GM23248 (cell line): ENCODE measurements around the gene ZNF816. TPM values are rescaled to one million over a fixed set of nuclear protein-coding genes. Genes with fewer than 3 reads are reported as not detected.
"Not testable (repeated sequence)": the region's sequence is repeated elsewhere in the genome, so short reads cannot be mapped to it uniquely, and the experiment has no call there.

Source experiments
- DNase-seq: peaks from one replicate; pipeline ENCODE4 v3.0.0-alpha.2; 2015
- H2AFZ ChIP-seq: fragments of 200-600 bp; sonication (generic); 2 replicates; pipeline ENCODE4 v1.6.1; 2016; ENCODE audit warnings: antibody characterized with exemption
- H3F3A ChIP-seq: fragments of 200-600 bp; sonication (generic); 2 replicates; pipeline ENCODE4 v1.6.1; 2016; ENCODE audit warnings: mild to moderate bottlenecking, antibody characterized with exemption, mixed run types; ENCODE audit not compliant: insufficient read depth
- H3K27ac ChIP-seq: fragments of 200-600 bp; sonication (generic); 2 replicates; pipeline ENCODE4 v1.5.1; 2016; ENCODE audit warnings: mild to moderate bottlenecking
- H3K27me3 ChIP-seq: fragments of 200-600 bp; sonication (generic); replicated peaks from 2 replicates; pipeline ENCODE4 v1.6.1; 2016; ENCODE audit warnings: mild to moderate bottlenecking; ENCODE audit not compliant: insufficient read depth
- H3K36me3 ChIP-seq: fragments of 200-600 bp; sonication (generic); 2 replicates; pipeline ENCODE4 v1.6.1; 2016; ENCODE audit warnings: low read depth, mild to moderate bottlenecking
- H3K4me1 ChIP-seq: fragments of 200-600 bp; sonication (generic); 2 replicates; pipeline ENCODE4 v1.6.1; 2016; ENCODE audit warnings: mild to moderate bottlenecking; ENCODE audit not compliant: insufficient read depth
- H3K4me2 ChIP-seq: fragments of 200-600 bp; sonication (generic); one replicate; pipeline ENCODE4 v1.6.1; 2016; ENCODE audit warnings: mild to moderate bottlenecking; ENCODE audit not compliant: unreplicated experiment
- H3K4me3 ChIP-seq: fragments of 200-600 bp; sonication (generic); 2 replicates; pipeline ENCODE4 v1.5.1; 2016; ENCODE audit warnings: mild to moderate bottlenecking
- H3K79me2 ChIP-seq: fragments of 200-600 bp; sonication (generic); 2 replicates; pipeline ENCODE4 v1.6.1; 2016; ENCODE audit warnings: mild to moderate bottlenecking; ENCODE audit not compliant: insufficient read depth
- H3K9ac ChIP-seq: fragments of 200-600 bp; sonication (generic); 2 replicates; pipeline ENCODE4 v1.6.1; 2016; ENCODE audit warnings: mild to moderate bottlenecking
- H3K9me2 ChIP-seq: fragments of 200-600 bp; sonication (generic); 2 replicates; pipeline ENCODE4 v1.6.1; 2016; ENCODE audit warnings: mixed run types, mild to moderate bottlenecking, moderate library complexity; ENCODE audit not compliant: insufficient read depth
- H3K9me3 ChIP-seq: fragments of 200-600 bp; sonication (generic); one replicate; pipeline ENCODE4 v1.6.1; 2017; ENCODE audit warnings: low read depth
- H4K20me1 ChIP-seq: fragments of 200-600 bp; sonication (generic); 2 replicates; pipeline ENCODE4 v1.6.0; 2016; ENCODE audit not compliant: insufficient read depth
- EZH2 ChIP-seq: fragments of 200-600 bp; sonication (generic); IDR thresholded peaks from 2 replicates; pipeline ENCODE4 v1.6.1; 2018; ENCODE audit warnings: antibody characterized with exemption, mild to moderate bottlenecking; ENCODE audit not compliant: insufficient read depth, poor library complexity, severe bottlenecking
- EZH2phosphoT487 ChIP-seq: fragments of 200-600 bp; sonication (generic); IDR thresholded peaks from 2 replicates; pipeline ENCODE4 v1.6.1; 2018; ENCODE audit warnings: antibody characterized with exemption, moderate library complexity, mild to moderate bottlenecking, low read depth; ENCODE audit not compliant: insufficient read depth
- WGBS, 2 experiments: methylation state at CpG; one replicate each; pipeline ENCODE4 v1.1.6; 2015 to 2017; ENCODE audit warnings: low lambda C conversion rate in 2 of 2, low coverage in 1 of 2; ENCODE audit errors: missing lambda C conversion rate in 2 of 2; 5-methylcytosine and 5-hydroxymethylcytosine counted together
- in situ Hi-C: fragments of 300-500 bp; cut with MboI; formaldehyde crosslinking; loops from 2 replicates; pipeline ENCODE4 v1.15.0; 2020
- polyA plus RNA-seq: library from polyadenylated mRNA; unstranded; fragments of >200 nt; fragmentation: Nextera tagmentation; extraction: Ambion mirVana; gene quantifications from 2 replicates; pipeline ENCODE4 v1.2.1, GENCODE V29; 2016
- total RNA-seq: library from RNA; depleted of rRNA; stranded (reverse); fragments of >200 nt; shearing (Covaris generic); gene quantifications from 2 replicates; pipeline ENCODE4 v1.2.3, GENCODE V29; 2014

ZNF816 gene
- total and polyA plus RNA-seq, 2 experiments from 2014 or later, result 3.0 to 4.3 TPM

DNA sequence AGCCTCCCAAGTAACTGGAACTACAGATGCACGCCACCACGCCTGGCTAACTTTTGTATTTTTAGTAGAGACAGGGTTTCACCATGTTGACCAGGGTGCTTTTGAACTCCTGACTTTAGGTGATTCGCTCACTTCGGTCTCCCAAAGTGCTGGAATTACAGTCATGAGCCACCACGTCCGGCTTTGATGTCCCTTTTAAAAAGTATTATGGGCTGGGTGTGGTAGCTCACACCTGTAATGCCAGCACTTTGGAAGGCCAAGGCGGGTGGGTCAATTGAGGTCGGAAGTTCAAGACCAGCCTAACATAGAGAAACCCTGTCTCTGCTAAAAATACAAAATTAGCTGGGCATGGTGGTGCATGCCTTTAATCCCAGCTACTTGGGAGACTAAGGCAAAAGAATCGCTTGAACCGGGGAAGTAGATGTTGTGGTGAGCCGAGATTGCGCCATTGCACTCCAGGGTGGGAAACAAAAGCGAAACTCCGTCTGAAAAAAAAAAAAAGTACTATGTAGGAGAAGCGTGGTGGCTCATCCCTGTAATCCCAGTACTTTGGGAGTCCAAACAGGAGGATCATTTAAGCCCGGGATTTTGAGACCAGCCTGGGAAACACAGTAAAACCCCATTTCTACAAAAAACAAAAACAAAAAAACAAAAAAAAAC lies 28.2 kb upstream of the ZNF816 start:
- H3K9me2 ChIP-seq, result no peaks in the 10 kb centered on the region
- H3K79me2 ChIP-seq, result no peaks in the 10 kb centered on the region
- H3K4me1 ChIP-seq, result peaks cover 20% of the 10 kb centered on the region
- H3K4me2 ChIP-seq, result no peak overlapping the region
- H3F3A ChIP-seq, result peaks cover 9% of the 10 kb centered on the region; the same call in 1 of the 2 replicates
- peak overlapping the region; percentile 57 for H3K27ac ChIP-seq
- H3K27me3 ChIP-seq, result no peaks in the 10 kb centered on the region
- H3K36me3 ChIP-seq, result no peaks in the 10 kb centered on the region
- in situ Hi-C loops, result no loop called here
- no peak for DNase-seq
- TF ChIP-seq EZH2 (no peak), EZH2phosphoT487 (no peak)
- no peaks in the 10 kb centered on the region for H3K9me3 ChIP-seq
- no peaks in the 10 kb centered on the region for H4K20me1 ChIP-seq
- H3K9ac ChIP-seq, result no peak overlapping the region
- no peak overlapping the region for H3K4me3 ChIP-seq
- no peak overlapping the region for H2AFZ ChIP-seq
- WGBS, 2 experiments, result 96% methylated on average over 16 of the region's 16 CpGs

DNA sequence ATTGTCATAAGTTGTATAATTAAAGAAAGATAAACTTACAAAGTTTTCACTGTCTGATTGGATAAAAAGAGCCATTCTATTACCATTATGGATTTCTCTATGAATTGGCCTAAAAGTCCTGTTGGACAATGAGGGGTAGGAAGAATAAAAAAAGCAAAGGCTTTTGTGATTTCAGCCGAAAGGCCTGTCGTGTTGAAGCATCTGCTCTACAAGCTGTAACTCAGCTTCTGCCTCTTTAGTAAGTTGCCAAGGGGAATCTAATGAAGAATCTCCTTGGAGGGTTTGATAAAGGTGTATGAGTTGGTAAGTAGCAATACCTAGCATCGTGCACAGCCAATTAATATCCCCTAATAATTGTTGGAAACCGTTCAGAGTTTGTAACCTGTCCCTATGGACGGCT lies 25.8 kb upstream of the ZNF816 start:
- 76 to 80% methylated on average over 5 of the region's 5 CpGs for WGBS, 2 experiments
- Histone ChIP-seq H2AFZ (no peak overlapping the region), H3K4me2 (no peak overlapping the region), H3K4me3 (no peak overlapping the region), H3K27ac (no peak overlapping the region), H3K27me3 (no peaks in the 10 kb centered on the region), H3K9ac (no peak overlapping the region), H3K36me3 (no peaks in the 10 kb centered on the region), H3K79me2 (no peaks in the 10 kb centered on the region), H4K20me1 (no peaks in the 10 kb centered on the region), H3K9me3 (no peaks in the 10 kb centered on the region), H3K9me2 (no peaks in the 10 kb centered on the region), H3K4me1 (peaks cover 20% of the 10 kb centered on the region), H3F3A (peaks cover 9% of the 10 kb centered on the region; the same call in 1 of the 2 replicates)
- in situ Hi-C loops, result no loop called here
- no peak for TF ChIP-seq EZH2
- no peak for TF ChIP-seq EZH2phosphoT487
- DNase-seq, result no peak

DNA sequence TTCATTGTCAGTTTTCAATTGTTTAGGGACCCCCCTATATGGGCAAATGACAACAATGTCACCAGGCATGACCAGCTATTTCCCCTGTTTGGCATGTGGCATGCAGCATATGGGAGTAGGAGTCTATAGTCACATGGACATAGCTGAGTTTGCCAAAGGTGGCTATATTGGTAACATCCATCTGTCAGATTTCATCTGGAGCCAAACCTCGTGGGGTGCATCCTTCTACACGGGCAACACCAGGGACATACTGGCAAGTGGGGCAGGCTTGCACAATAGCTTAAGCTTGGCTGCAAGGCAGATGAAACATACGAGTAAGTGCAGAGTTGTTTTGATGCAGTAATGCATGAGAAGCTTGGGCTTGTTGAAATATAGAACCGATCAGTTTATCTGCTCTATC lies 24.5 kb upstream of the ZNF816 start:
- in situ Hi-C loops, result no loop called here
- Histone ChIP-seq H3K27ac (no peak overlapping the region), H3K4me3 (no peak overlapping the region), H3K36me3 (no peaks in the 10 kb centered on the region), H3K9me2 (no peaks in the 10 kb centered on the region), H3K79me2 (no peaks in the 10 kb centered on the region), H3K9me3 (no peaks in the 10 kb centered on the region), H3K4me2 (no peak overlapping the region), H3K27me3 (no peaks in the 10 kb centered on the region), H3K9ac (no peak overlapping the region), H3K4me1 (peaks cover 11% of the 10 kb centered on the region), H3F3A (peaks cover 3% of the 10 kb centered on the region; the same call in 1 of the 2 replicates), H4K20me1 (no peaks in the 10 kb centered on the region), H2AFZ (no peak overlapping the region)
- 67 to 74% methylated on average over 4 of the region's 4 CpGs for WGBS, 2 experiments
- no peak for DNase-seq
- no peak for TF ChIP-seq EZH2phosphoT487
- no peak for TF ChIP-seq EZH2

DNA sequence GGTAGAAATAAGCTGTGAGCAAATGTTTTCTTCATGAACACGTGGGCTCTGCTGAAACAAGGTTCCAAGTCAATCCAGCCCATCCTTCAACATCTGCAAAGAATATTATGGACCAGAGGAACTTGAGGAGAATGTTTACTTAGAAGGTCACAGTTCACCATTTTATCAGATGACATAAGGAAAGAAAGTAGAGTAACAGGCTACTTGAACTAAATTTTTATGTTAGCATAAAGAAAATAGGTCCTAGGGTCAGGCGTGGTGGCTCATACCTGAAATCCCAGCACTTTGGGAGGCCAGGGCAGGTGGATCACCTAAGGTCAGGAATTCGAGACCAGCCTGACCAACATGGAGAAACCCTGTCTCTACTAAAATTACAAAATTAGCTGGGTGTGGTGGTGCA lies 20.5 kb upstream of the ZNF816 start:
- H3K27ac ChIP-seq, H3K36me3 ChIP-seq, H3K4me3 ChIP-seq, H3K4me2 ChIP-seq, H3K27me3 ChIP-seq, in situ Hi-C loops, H3K9me2 ChIP-seq, H3K9ac ChIP-seq, H3K4me1 ChIP-seq, H4K20me1 ChIP-seq, H3K9me3 ChIP-seq, H2AFZ ChIP-seq, H3K79me2 ChIP-seq, H3F3A ChIP-seq, DNase-seq: not testable (repeated sequence)
- 51 to 57% methylated on average over 3 of the region's 3 CpGs for WGBS, 2 experiments

DNA sequence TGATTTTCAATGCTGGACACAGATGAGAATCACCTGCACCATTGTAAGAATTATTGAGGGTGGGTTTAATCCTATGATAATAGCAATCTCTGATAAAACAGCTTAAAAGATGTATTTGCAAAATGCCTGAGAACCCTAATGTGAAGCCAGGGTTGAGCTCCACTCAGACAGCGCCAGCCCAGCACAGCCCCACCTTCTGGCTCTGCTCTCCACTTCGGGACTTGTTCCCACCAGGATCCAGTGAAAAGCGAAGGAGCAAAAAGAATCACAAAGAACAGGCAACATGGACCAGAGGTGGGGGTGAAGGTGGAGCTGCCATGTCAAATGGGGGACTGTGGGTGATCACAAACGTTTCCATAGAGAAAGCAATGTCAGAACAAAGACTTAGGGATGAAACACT lies 18.6 kb upstream of the ZNF816 start:
- Histone ChIP-seq H3K9me3 (no peaks in the 10 kb centered on the region), H3K36me3 (no peaks in the 10 kb centered on the region), H3F3A (no peaks in the 10 kb centered on the region), H3K9ac (no peak overlapping the region), H3K79me2 (no peaks in the 10 kb centered on the region), H3K4me3 (no peak overlapping the region), H4K20me1 (no peaks in the 10 kb centered on the region), H3K4me1 (no peaks in the 10 kb centered on the region), H2AFZ (no peak overlapping the region), H3K27ac (no peak overlapping the region), H3K9me2 (no peaks in the 10 kb centered on the region), H3K27me3 (no peaks in the 10 kb centered on the region), H3K4me2 (no peak overlapping the region)
- in situ Hi-C loops, result no loop called here
- TF ChIP-seq EZH2, result no peak
- TF ChIP-seq EZH2phosphoT487, result no peak
- 28 to 32% methylated on average over 4 of the region's 4 CpGs for WGBS, 2 experiments
- DNase-seq, result no peak
